ENCODE measurements around the gene MIDN.

Gene MIDN

GRCh38 chr19:1238369-1239303 is 9.7 kb upstream of the MIDN start:
- 68% methylated on average over 30 of the region's 34 CpGs for WGBS (ENCODE audit: insufficient coverage)
- Histone ChIP-seq H3K27ac (ENCODE audit: insufficient read depth in 1 of 2, low read depth in 1 of 2, low read length in 2 of 2, poor library complexity in 1 of 2, severe bottlenecking in 2 of 2) (no peak overlapping the region), H3K27me3 (replicated peaks in 2 of 5; ENCODE audit: control insufficient read depth in 4 of 5, insufficient read depth in 5 of 5, low read length in 4 of 5) (peaks cover 0 to 34% (median 2%) of the 10 kb centered on the region in 5 experiments), H3K36me3 (ENCODE audit: control insufficient read depth in 4 of 4, insufficient read depth in 4 of 4, low read length in 3 of 4) (peaks cover 0 to 2% (median 0%) of the 10 kb centered on the region in 4 experiments), H3K4me1 (ENCODE audit: control extremely low read depth in 1 of 4, control insufficient read depth in 4 of 4, insufficient read depth in 4 of 4, low read length in 3 of 4) (peaks cover 0 to 53% (median 49%) of the 10 kb centered on the region in 4 experiments), H3K9me3 (ENCODE audit: control extremely low read depth in 1 of 5, control insufficient read depth in 4 of 5, insufficient read depth in 2 of 5, low read depth in 1 of 5, low read length in 4 of 5) (no peaks in the 10 kb centered on the region), H3K4me3 (ENCODE audit: control insufficient read depth in 1 of 7, extremely low read depth in 1 of 7, insufficient read depth in 4 of 7, low read depth in 2 of 7, low read length in 6 of 7) (peak overlapping the region in 6 of 7 experiments; percentile 1 to 70 (median 56))
- no peak for DNase-seq
- CTCF ChIA-PET, result interaction anchor here (0.6 to 3.1 kb wide), 7 partner anchors 11 to 177 kb away, joined by 3 to 11 read pairs (median 5); no protein-coding TSS in a partner anchor
- POLR2A ChIA-PET, result interaction anchor here (1.1 kb wide), 1 partner anchor 125 kb away, joined by 3 read pairs; no protein-coding TSS in a partner anchor

GRCh38 chr19:1239420-1239795 is 9.0 kb upstream of the MIDN start:
- no peak for DNase-seq
- WGBS (ENCODE audit: insufficient coverage), result 74% methylated on average over 11 of the region's 11 CpGs
- peaks cover 0 to 60% (median 54%) of the 10 kb centered on the region in 4 experiments for H3K4me1 ChIP-seq (ENCODE audit: control extremely low read depth in 1 of 4, control insufficient read depth in 4 of 4, insufficient read depth in 4 of 4, low read length in 3 of 4)
- POLR2A ChIA-PET, result no interaction called here
- CTCF ChIA-PET, result interaction anchor here (1.0 to 3.1 kb wide), 4 partner anchors 12 to 126 kb away, joined by 3 to 11 read pairs (median 8); no protein-coding TSS in a partner anchor
- H3K27ac ChIP-seq (ENCODE audit: insufficient read depth in 1 of 2, low read depth in 1 of 2, low read length in 2 of 2, poor library complexity in 1 of 2, severe bottlenecking in 2 of 2), result no peak overlapping the region
- H3K27me3 ChIP-seq (replicated peaks in 2 of 5; ENCODE audit: control insufficient read depth in 4 of 5, insufficient read depth in 5 of 5, low read length in 4 of 5), result peaks cover 0 to 34% (median 2%) of the 10 kb centered on the region in 5 experiments
- no peaks in the 10 kb centered on the region for H3K9me3 ChIP-seq (ENCODE audit: control extremely low read depth in 1 of 5, control insufficient read depth in 4 of 5, insufficient read depth in 2 of 5, low read depth in 1 of 5, low read length in 4 of 5)
- H3K36me3 ChIP-seq (ENCODE audit: control insufficient read depth in 4 of 4, insufficient read depth in 4 of 4, low read length in 3 of 4), result peaks cover 0 to 8% (median 0%) of the 10 kb centered on the region in 4 experiments
- H3K4me3 ChIP-seq (ENCODE audit: control insufficient read depth in 1 of 7, extremely low read depth in 1 of 7, insufficient read depth in 4 of 7, low read depth in 2 of 7, low read length in 6 of 7), result peak overlapping the region in 1 of 7 experiments; percentile 79

GRCh38 chr19:1239796-1240737 is 8.3 kb upstream of the MIDN start:
- no peak overlapping the region for H3K27ac ChIP-seq (ENCODE audit: insufficient read depth in 1 of 2, low read depth in 1 of 2, low read length in 2 of 2, poor library complexity in 1 of 2, severe bottlenecking in 2 of 2)
- CTCF ChIA-PET, result interaction anchor here (1.0 to 3.1 kb wide), 10 partner anchors 13 to 212 kb away, joined by 3 to 12 read pairs (median 6); no protein-coding TSS in a partner anchor
- peaks cover 0 to 67% (median 61%) of the 10 kb centered on the region in 4 experiments for H3K4me1 ChIP-seq (ENCODE audit: control extremely low read depth in 1 of 4, control insufficient read depth in 4 of 4, insufficient read depth in 4 of 4, low read length in 3 of 4)
- peak; percentile 92 to 95 (median 94) for DNase-seq
- WGBS (ENCODE audit: insufficient coverage), result 16% methylated on average over 71 of the region's 84 CpGs
- H3K36me3 ChIP-seq (ENCODE audit: control insufficient read depth in 4 of 4, insufficient read depth in 4 of 4, low read length in 3 of 4), result peaks cover 0 to 14% (median 0%) of the 10 kb centered on the region in 4 experiments
- peak overlapping the region in 5 of 7 experiments; percentile 10 to 84 (median 58) for H3K4me3 ChIP-seq (ENCODE audit: control insufficient read depth in 1 of 7, extremely low read depth in 1 of 7, insufficient read depth in 4 of 7, low read depth in 2 of 7, low read length in 6 of 7)
- H3K27me3 ChIP-seq (replicated peaks in 2 of 5; ENCODE audit: control insufficient read depth in 4 of 5, insufficient read depth in 5 of 5, low read length in 4 of 5), result peaks cover 0 to 34% (median 2%) of the 10 kb centered on the region in 5 experiments
- H3K9me3 ChIP-seq (ENCODE audit: control extremely low read depth in 1 of 5, control insufficient read depth in 4 of 5, insufficient read depth in 2 of 5, low read depth in 1 of 5, low read length in 4 of 5), result no peaks in the 10 kb centered on the region
- POLR2A ChIA-PET, result interaction anchor here (0.6 to 1.6 kb wide), 2 partner anchors 17 to 25 kb away, joined by 3 to 5 read pairs; no protein-coding TSS in a partner anchor

GRCh38 chr19:1240925-1241324 is 7.5 kb upstream of the MIDN start:
- H3K27ac ChIP-seq (ENCODE audit: insufficient read depth in 1 of 2, low read depth in 1 of 2, low read length in 2 of 2, poor library complexity in 1 of 2, severe bottlenecking in 2 of 2), result peak overlapping the region in 1 of 2 experiments; percentile 34

GRCh38 chr19:1241417-1242095 is 6.8 kb upstream of the MIDN start, which contains the start of gene ATP5F1D:
Gene ATP5F1D (plus strand): TSS chr19:1241751. CDS start chr19:1241851, 100 bp downstream.
- ChIA-PET CTCF (interaction anchor here (0.7 to 3.1 kb wide), 10 partner anchors 20 to 214 kb away, joined by 3 to 12 read pairs (median 5); no protein-coding TSS in a partner anchor), POLR2A (interaction anchor here (0.9 to 1.6 kb wide), 2 partner anchors 18 to 28 kb away, joined by 3 to 4 read pairs; partner anchors contain the start of gene CIRBP)
- H3K27ac ChIP-seq (ENCODE audit: insufficient read depth in 1 of 2, low read depth in 1 of 2, low read length in 2 of 2, poor library complexity in 1 of 2, severe bottlenecking in 2 of 2), result peak within 1 kb of the TSS in 1 of 2 experiments; percentile 79
- peaks cover 0 to 19% (median 2%) of the 10 kb centered on the region in 5 experiments for H3K27me3 ChIP-seq (replicated peaks in 2 of 5; ENCODE audit: control insufficient read depth in 4 of 5, insufficient read depth in 5 of 5, low read length in 4 of 5)
- WGBS (ENCODE audit: insufficient coverage), result 0% methylated on average over 55 of the region's 79 CpGs
- H3K36me3 ChIP-seq (ENCODE audit: control insufficient read depth in 4 of 4, insufficient read depth in 4 of 4, low read length in 3 of 4), result peaks cover 0 to 19% (median 0%) of the 10 kb centered on the region in 4 experiments
- peak within 1 kb of the TSS; percentile 68 to 92 (median 79) for H3K4me3 ChIP-seq (ENCODE audit: control insufficient read depth in 1 of 7, extremely low read depth in 1 of 7, insufficient read depth in 4 of 7, low read depth in 2 of 7, low read length in 6 of 7)
- H3K4me1 ChIP-seq (ENCODE audit: control extremely low read depth in 1 of 4, control insufficient read depth in 4 of 4, insufficient read depth in 4 of 4, low read length in 3 of 4), result peaks cover 0 to 74% (median 66%) of the 10 kb centered on the region in 4 experiments
- peak; percentile 91 to 93 (median 92) for DNase-seq
- H3K9me3 ChIP-seq (ENCODE audit: control extremely low read depth in 1 of 5, control insufficient read depth in 4 of 5, insufficient read depth in 2 of 5, low read depth in 1 of 5, low read length in 4 of 5), result no peaks in the 10 kb centered on the region

More at GRCh38 chr19:1240925-1241324, 7.5 kb upstream of the MIDN start:
- WGBS (ENCODE audit: insufficient coverage), result 76% methylated on average over 15 of the region's 15 CpGs
- peaks cover 0 to 73% (median 66%) of the 10 kb centered on the region in 4 experiments for H3K4me1 ChIP-seq (ENCODE audit: control extremely low read depth in 1 of 4, control insufficient read depth in 4 of 4, insufficient read depth in 4 of 4, low read length in 3 of 4)
- ChIA-PET CTCF (interaction anchor here (0.7 to 3.1 kb wide), 10 partner anchors 19 to 213 kb away, joined by 3 to 12 read pairs (median 5); no protein-coding TSS in a partner anchor), POLR2A (interaction anchor here (0.9 to 1.6 kb wide), 2 partner anchors 18 to 28 kb away, joined by 3 to 4 read pairs; partner anchors contain the start of gene CIRBP)
- H3K4me3 ChIP-seq (ENCODE audit: control insufficient read depth in 1 of 7, extremely low read depth in 1 of 7, insufficient read depth in 4 of 7, low read depth in 2 of 7, low read length in 6 of 7), result peak overlapping the region in 5 of 7 experiments; percentile 71 to 92 (median 79)
- DNase-seq, result no peak
- no peaks in the 10 kb centered on the region for H3K9me3 ChIP-seq (ENCODE audit: control extremely low read depth in 1 of 5, control insufficient read depth in 4 of 5, insufficient read depth in 2 of 5, low read depth in 1 of 5, low read length in 4 of 5)
- H3K36me3 ChIP-seq (ENCODE audit: control insufficient read depth in 4 of 4, insufficient read depth in 4 of 4, low read length in 3 of 4), result peaks cover 0 to 19% (median 0%) of the 10 kb centered on the region in 4 experiments
- peaks cover 0 to 25% (median 2%) of the 10 kb centered on the region in 5 experiments for H3K27me3 ChIP-seq (replicated peaks in 2 of 5; ENCODE audit: control insufficient read depth in 4 of 5, insufficient read depth in 5 of 5, low read length in 4 of 5)

Data from common myeloid progenitor, CD34-positive (primary cell).